Kidney epithelial cell (primary cell): ENCODE results near the gene C1orf115. TPM values are rescaled to one million over a fixed set of nuclear protein-coding genes. Genes with fewer than 3 reads are reported as not detected.

ENCODE experiments used
- DNase-seq: peaks from one replicate; pipeline ENCODE4 v3.0.0-alpha.2; 2010; ENCODE audit warnings: low read depth
- H3K27me3 ChIP-seq: 2 replicates; pipeline ENCODE4 v1.6.0; 2011; ENCODE audit warnings: low read length; ENCODE audit not compliant: control insufficient read depth, insufficient read depth
- H3K36me3 ChIP-seq: 2 replicates; pipeline ENCODE4 v1.5.1; 2011; ENCODE audit warnings: low read length; ENCODE audit not compliant: control insufficient read depth, insufficient read depth
- H3K4me3 ChIP-seq: 2 replicates; pipeline ENCODE4 v1.5.1; 2011; ENCODE audit warnings: low read depth, mild to moderate bottlenecking, control low read depth, low read length
- CTCF ChIP-seq: IDR thresholded peaks from 2 replicates; pipeline ENCODE4 v1.5.1; 2011; ENCODE audit warnings: mild to moderate bottlenecking, moderate library complexity, low read length, control low read depth, inconsistent platforms; ENCODE audit not compliant: insufficient read depth, poor library complexity, severe bottlenecking
- total RNA-seq: library from RNA; depleted of rRNA; stranded (reverse); fragments of >200 nt; gene quantifications from 2 replicates; pipeline ENCODE4 v1.2.3, GENCODE V29; 2015

The C1orf115 gene
- total RNA-seq, 1 donor from 2014 or later = 8.9 TPM

- DNase-seq = no peak
- H3K4me3 ChIP-seq = peak overlapping the region; percentile 61
- no peak for TF ChIP-seq CTCF
- no peaks in the 10 kb centered on the region for H3K36me3 ChIP-seq
- peaks cover 3% of the 10 kb centered on the region for H3K27me3 ChIP-seq
Measured at GRCh38 chr1:220689666-220690065, 497 bp upstream of the C1orf115 start.

GRCh38 chr1:220691053-220691684 lies 1.0 kb downstream of the C1orf115 start:
- Histone ChIP-seq H3K4me3 (peak overlapping the region; percentile 61), H3K36me3 (no peaks in the 10 kb centered on the region), H3K27me3 (peaks cover 3% of the 10 kb centered on the region)
- TF ChIP-seq CTCF = no peak
- no peak for DNase-seq

GRCh38 chr1:220692436-220693228 lies 2.5 kb downstream of the C1orf115 start:
- DNase-seq = no peak
- TF ChIP-seq CTCF = no peak
- Histone ChIP-seq H3K27me3 (peaks cover 3% of the 10 kb centered on the region), H3K4me3 (no peak overlapping the region), H3K36me3 (no peaks in the 10 kb centered on the region)

- Histone ChIP-seq H3K27me3 (peaks cover 3% of the 10 kb centered on the region), H3K36me3 (no peaks in the 10 kb centered on the region), H3K4me3 (no peak overlapping the region)
- TF ChIP-seq CTCF = no peak
- no peak for DNase-seq
Measured at GRCh38 chr1:220694866-220695382, 4.8 kb downstream of the C1orf115 start.

GRCh38 chr1:220695426-220695825 lies 5.3 kb downstream of the C1orf115 start:
- TF ChIP-seq CTCF = no peak
- DNase-seq = no peak
- Histone ChIP-seq H3K4me3 (no peak overlapping the region), H3K36me3 (no peaks in the 10 kb centered on the region), H3K27me3 (peaks cover 3% of the 10 kb centered on the region)
